H9 (cell line): ENCODE results near the gene TOX4. TPM values are rescaled to one million over a fixed set of nuclear protein-coding genes. Genes with fewer than 3 reads are reported as not detected.

Experiments
- DNase-seq: peaks from one replicate; pipeline ENCODE4 v3.0.0-alpha.2; 2017
- H2AFZ ChIP-seq: one replicate; pipeline ENCODE4 v1.6.1; 2013; ENCODE audit warnings: mild to moderate bottlenecking, low read length, control low read depth, moderate library complexity
- H2AK5ac ChIP-seq: 2 replicates; pipeline ENCODE4 v1.6.1; 2013; ENCODE audit warnings: low read length, control low read depth, mixed read lengths; ENCODE audit not compliant: insufficient read length
- H2BK120ac ChIP-seq: one replicate; pipeline ENCODE4 v1.6.1; 2013; ENCODE audit warnings: low read depth, mild to moderate bottlenecking, low read length, control low read depth, inconsistent platforms; ENCODE audit not compliant: poor library complexity, severe bottlenecking
- H2BK12ac ChIP-seq: 2 replicates; pipeline ENCODE4 v1.6.1; 2013; ENCODE audit warnings: low read length, control low read depth, mixed read lengths, low read depth; ENCODE audit not compliant: insufficient read length
- H2BK15ac ChIP-seq: 2 replicates; pipeline ENCODE4 v1.6.1; 2013; ENCODE audit warnings: low read depth, low read length, control low read depth
- H2BK20ac ChIP-seq: one replicate; pipeline ENCODE4 v1.6.1; 2013; ENCODE audit warnings: low read depth, mild to moderate bottlenecking, low read length, control low read depth, inconsistent platforms; ENCODE audit not compliant: poor library complexity, severe bottlenecking
- H2BK5ac ChIP-seq: 2 replicates; pipeline ENCODE4 v1.6.1; 2013; ENCODE audit warnings: low read length, control low read depth, mixed read lengths; ENCODE audit not compliant: insufficient read length
- H3K14ac ChIP-seq: 2 replicates; pipeline ENCODE4 v1.6.1; 2013; ENCODE audit warnings: low read length, control low read depth; ENCODE audit not compliant: insufficient read depth
- H3K18ac ChIP-seq: 2 replicates; pipeline ENCODE4 v1.6.1; 2013; ENCODE audit warnings: low read depth, mild to moderate bottlenecking, mixed read lengths, low read length, control low read depth; ENCODE audit not compliant: insufficient read length
- H3K23ac ChIP-seq: 2 replicates; pipeline ENCODE4 v1.6.1; 2013; ENCODE audit warnings: low read length, control low read depth, mixed read lengths, low read depth; ENCODE audit not compliant: insufficient read length
- H3K23me2 ChIP-seq: 2 replicates; pipeline ENCODE4 v1.6.1; 2013; ENCODE audit warnings: low read depth, mild to moderate bottlenecking, mixed read lengths, low read length, control low read depth; ENCODE audit not compliant: insufficient read length, poor library complexity, severe bottlenecking
- H3K27ac ChIP-seq: 2 replicates; pipeline ENCODE4 v1.5.1; 2013; ENCODE audit warnings: low read length, control low read depth, mixed read lengths, low read depth; ENCODE audit not compliant: insufficient read length
- H3K27me3 ChIP-seq: 2 replicates; pipeline ENCODE4 v1.6.1; 2013; ENCODE audit warnings: low read length, control low read depth, inconsistent platforms; ENCODE audit not compliant: insufficient read depth
- H3K4ac ChIP-seq: 2 replicates; pipeline ENCODE4 v1.6.1; 2013; ENCODE audit warnings: low read depth, mild to moderate bottlenecking, control low read depth, inconsistent platforms, low read length, moderate library complexity
- H3K4me1 ChIP-seq: 2 replicates; pipeline ENCODE4 v1.6.1; 2013; ENCODE audit warnings: low read length, control low read depth, inconsistent platforms; ENCODE audit not compliant: insufficient read depth
- H3K4me2 ChIP-seq: 2 replicates; pipeline ENCODE4 v1.6.1; 2013; ENCODE audit warnings: low read length, control low read depth, mixed read lengths; ENCODE audit not compliant: insufficient read length, insufficient read depth
- H3K56ac ChIP-seq: 2 replicates; pipeline ENCODE4 v1.6.1; 2013; ENCODE audit warnings: low read depth, mild to moderate bottlenecking, mixed read lengths, low read length, control low read depth; ENCODE audit not compliant: insufficient read length
- H3K79me1 ChIP-seq: 2 replicates; pipeline ENCODE4 v1.6.1; 2013; ENCODE audit warnings: low read depth, mild to moderate bottlenecking, moderate library complexity, low read length, control low read depth, inconsistent platforms; ENCODE audit not compliant: insufficient read depth, poor library complexity, severe bottlenecking
- H3K79me2 ChIP-seq: 2 replicates; pipeline ENCODE4 v1.6.1; 2013; ENCODE audit warnings: low read length, control low read depth, inconsistent platforms; ENCODE audit not compliant: insufficient read depth
- H3K9ac ChIP-seq: 2 replicates; pipeline ENCODE4 v1.6.1; 2013; ENCODE audit warnings: low read length, control low read depth, mixed read lengths; ENCODE audit not compliant: insufficient read length; ENCODE audit errors: extremely low read depth
- H3K9me3 ChIP-seq: one replicate; pipeline ENCODE4 v1.6.1; 2013; ENCODE audit warnings: low read depth, low read length, inconsistent platforms; ENCODE audit not compliant: control insufficient read depth
- H3T11ph ChIP-seq: one replicate; pipeline ENCODE4 v1.6.1; 2013; ENCODE audit warnings: mild to moderate bottlenecking, low read length, control low read depth, inconsistent platforms
- H4K20me1 ChIP-seq: one replicate; pipeline ENCODE4 v1.6.1; 2013; ENCODE audit not compliant: control insufficient read depth, insufficient read length, insufficient read depth
- H4K5ac ChIP-seq: 2 replicates; pipeline ENCODE4 v1.6.1; 2013; ENCODE audit warnings: low read depth, mild to moderate bottlenecking, mixed read lengths, low read length, control low read depth; ENCODE audit not compliant: insufficient read length
- H4K8ac ChIP-seq: replicated peaks from 2 replicates; pipeline ENCODE4 v1.6.1; 2013; ENCODE audit warnings: low read length, control low read depth, mixed read lengths, low read depth; ENCODE audit not compliant: insufficient read length
- H4K91ac ChIP-seq: 2 replicates; pipeline ENCODE4 v1.6.1; 2013; ENCODE audit warnings: low read depth, mild to moderate bottlenecking, moderate library complexity, mixed read lengths, low read length, control low read depth; ENCODE audit not compliant: insufficient read length
- H3K27ac Mint-ChIP-seq, 3 experiments: 2 replicates in 2 of 3; 3 replicates in 1 of 3; pipeline ENCODE4 v1.8.0; 2020 to 2021; ENCODE audit warnings: mixed read lengths in 3 of 3, mild to moderate bottlenecking in 1 of 3, moderate library complexity in 1 of 3
- H3K27me3 Mint-ChIP-seq: 2 replicates; pipeline ENCODE4 v1.8.0; 2021; ENCODE audit warnings: low read depth, mild to moderate bottlenecking, moderate library complexity, mixed read lengths
- H3K36me3 Mint-ChIP-seq, 3 experiments: 2 replicates in 2 of 3; 3 replicates in 1 of 3; pipeline ENCODE4 v1.8.0; 2020 to 2021; ENCODE audit warnings: low read depth in 3 of 3, mixed read lengths in 3 of 3; ENCODE audit not compliant: insufficient read depth in 1 of 3
- H3K4me1 Mint-ChIP-seq, 2 experiments: 2 replicates each; pipeline ENCODE4 v1.8.0; 2020; ENCODE audit warnings: mixed read lengths in 2 of 2
- H3K4me3 Mint-ChIP-seq, 2 experiments: 2 replicates in 1 of 2; 3 replicates in 1 of 2; pipeline ENCODE4 v1.8.0; 2020 to 2021; ENCODE audit warnings: mild to moderate bottlenecking in 2 of 2, mixed read lengths in 2 of 2, moderate library complexity in 1 of 2
- H3K9me3 Mint-ChIP-seq, 2 experiments: 2 replicates in 1 of 2; 3 replicates in 1 of 2; pipeline ENCODE4 v1.8.0; 2020; ENCODE audit warnings: mild to moderate bottlenecking in 2 of 2, mixed read lengths in 2 of 2, moderate library complexity in 1 of 2
- CTCF ChIP-seq: fragments of 200-600 bp; sonication (generic); conservative IDR thresholded peaks from 3 replicates; pipeline ENCODE4 v1.8.0; 2021; ENCODE audit warnings: antibody characterized with exemption, mild to moderate bottlenecking
- WGBS: extraction: QIAGEN DNeasy Blood & Tissue Kit; methylation state at CpG from one replicate; pipeline ENCODE4 v1.1.7; 2013; ENCODE audit warnings: missing lambda C conversion rate, low lambda C conversion rate, mixed read lengths; ENCODE audit not compliant: insufficient read length; ENCODE audit errors: extremely low coverage; 5-methylcytosine and 5-hydroxymethylcytosine counted together
- total RNA-seq: library from RNA; stranded (reverse); gene quantifications from 2 replicates; pipeline ENCODE4 v1.2.1, GENCODE V29; 2021

TOX4 gene
- total RNA-seq, 1 experiment from 2014 or later = 64.7 TPM

- Histone ChIP-seq H2AFZ (no peak overlapping the region), H3K79me2 (peaks cover 19% of the 10 kb centered on the region; the same call in 1 of the 2 replicates), H3K18ac (no peak overlapping the region), H4K5ac (no peak overlapping the region), H3K79me1 (peaks cover 9% of the 10 kb centered on the region), H2BK5ac (no peak overlapping the region), H2BK12ac (no peak overlapping the region), H3K27me3 (no peaks in the 10 kb centered on the region), H4K8ac (no peak overlapping the region), H4K91ac (no peak overlapping the region), H3K4me1 (peaks cover 12% of the 10 kb centered on the region; the same call in 1 of the 2 replicates), H3K9ac (no peak overlapping the region), H3K9me3 (no peaks in the 10 kb centered on the region), H2AK5ac (no peak overlapping the region), H3K4me2 (peak overlapping the region; percentile 65), H3K23me2 (peaks cover 8% of the 10 kb centered on the region), H2BK15ac (no peak overlapping the region), H3T11ph (no peak overlapping the region), H3K56ac (no peak overlapping the region), H3K23ac (no peak overlapping the region), H3K14ac (no peak overlapping the region), H3K27ac (peak overlapping the region; percentile 98), H4K20me1 (no peaks in the 10 kb centered on the region), H3K4ac (no peak overlapping the region), H2BK120ac (peak overlapping the region; percentile 12), H2BK20ac (no peak overlapping the region)
- H3K4me1 Mint-ChIP-seq = peaks cover 70% of the 10 kb centered on the region in 2 experiments
- peak overlapping the region; percentile 97 to 100 (median 99) for H3K27ac Mint-ChIP-seq
- peaks cover 40 to 65% (median 46%) of the 10 kb centered on the region in 3 experiments for H3K36me3 Mint-ChIP-seq
- no peaks in the 10 kb centered on the region for H3K27me3 Mint-ChIP-seq
- H3K9me3 Mint-ChIP-seq = no peaks in the 10 kb centered on the region
- H3K4me3 Mint-ChIP-seq = peak overlapping the region; percentile 83 to 86
- WGBS = no CpG with 5 or more reads among the region's 1 CpG
- TF ChIP-seq CTCF = no peak
- DNase-seq = no peak
These were observed 50.3 kb downstream of the TOX4 start for GRCh38 chr14:21527318-21527679.
